WTC11 (cell line): ENCODE measurements around the gene PRSS33. TPM values are rescaled to one million over a fixed set of nuclear protein-coding genes. Genes with fewer than 3 reads are reported as not detected.

Source experiments
- ATAC-seq: fragments of 200-7000 bp; cut with Tn5 transposase; 2 replicates; pipeline ENCODE4 v1.10.0; 2021; ENCODE audit warnings: mild to moderate bottlenecking, moderate library complexity
- CTCF ChIA-PET: fragments of 300-600 bp; sonication (Branson Sonifier 250); formaldehyde crosslinking; loops from one replicate; lab custom pipeline; 2021; ENCODE audit warnings: antibody characterized with exemption; lab: Charles Lee
- POLR2A ChIA-PET: fragments of 350-600 bp; sonication (Branson Sonifier 250); formaldehyde crosslinking; loops from one replicate; lab custom pipeline; 2021; ENCODE audit warnings: antibody characterized with exemption; lab: Charles Lee
- DNase-seq: peaks from one replicate; pipeline ENCODE4 v3.0.0; 2021; ENCODE audit warnings: low spot score
- H3K27ac Mint-ChIP-seq: 2 replicates; pipeline ENCODE4 v1.8.0; 2021; ENCODE audit warnings: mixed read lengths
- H3K27me3 Mint-ChIP-seq: 2 replicates; pipeline ENCODE4 v1.8.0; 2021; ENCODE audit warnings: low read depth, mild to moderate bottlenecking, moderate library complexity, mixed read lengths
- H3K36me3 Mint-ChIP-seq: 2 replicates; pipeline ENCODE4 v1.8.0; 2021; ENCODE audit warnings: mixed read lengths
- H3K4me1 Mint-ChIP-seq: 2 replicates; pipeline ENCODE4 v1.8.0; 2022; ENCODE audit warnings: mixed read lengths
- H3K4me3 Mint-ChIP-seq: 2 replicates; pipeline ENCODE4 v1.8.0; 2021; ENCODE audit warnings: mild to moderate bottlenecking, moderate library complexity, mixed read lengths
- H3K9me3 Mint-ChIP-seq: 2 replicates; pipeline ENCODE4 v1.8.0; 2021; ENCODE audit warnings: mixed read lengths
- ETV6 ChIP-seq: sonication (generic); formaldehyde crosslinking; IDR thresholded peaks from 2 replicates; pipeline ENCODE4 v1.8.1; 2022; ENCODE audit warnings: mild to moderate bottlenecking, missing genetic modification reagents
- IRF2 ChIP-seq: sonication (generic); formaldehyde crosslinking; IDR thresholded peaks from 2 replicates; pipeline ENCODE4 v1.8.0; 2022; ENCODE audit warnings: low read depth, missing genetic modification reagents, borderline replicate concordance
- MXD4 ChIP-seq: fragments of 250-450 bp; sonication (Bioruptor Pico); IDR thresholded peaks from 2 replicates; pipeline ENCODE4 v1.8.0; 2021; ENCODE audit warnings: mild to moderate bottlenecking, moderate library complexity, borderline replicate concordance
- MYBL2 ChIP-seq: sonication (generic); formaldehyde crosslinking; IDR thresholded peaks from 2 replicates; pipeline ENCODE4 v1.8.1; 2023; ENCODE audit warnings: mild to moderate bottlenecking, moderate library complexity, missing genetic modification reagents
- NFE2L1 ChIP-seq: sonication (generic); formaldehyde crosslinking; IDR thresholded peaks from 2 replicates; pipeline ENCODE4 v1.8.1; 2023; ENCODE audit warnings: missing genetic modification reagents
- NFYB ChIP-seq: sonication (generic); formaldehyde crosslinking; conservative IDR thresholded peaks from 2 replicates; pipeline ENCODE4 v1.8.0; 2022; ENCODE audit warnings: low read depth, missing genetic modification reagents
- NR2C2 ChIP-seq: sonication (generic); formaldehyde crosslinking; IDR thresholded peaks from 2 replicates; pipeline ENCODE4 v1.8.0; 2022; ENCODE audit warnings: mild to moderate bottlenecking, missing genetic modification reagents
- NR3C1 ChIP-seq: sonication (generic); formaldehyde crosslinking; conservative IDR thresholded peaks from 2 replicates; pipeline ENCODE4 v1.8.1; 2023; ENCODE audit warnings: low read depth, mild to moderate bottlenecking, missing genetic modification reagents
- SMAD4 ChIP-seq: sonication (generic); formaldehyde crosslinking; IDR thresholded peaks from 2 replicates; pipeline ENCODE4 v1.8.0; 2022; ENCODE audit warnings: mild to moderate bottlenecking, missing genetic modification reagents
- ZNF232 ChIP-seq: sonication (generic); formaldehyde crosslinking; IDR thresholded peaks from 2 replicates; pipeline ENCODE4 v1.8.0; 2022; ENCODE audit warnings: mild to moderate bottlenecking, missing genetic modification reagents
- ZNF423 ChIP-seq: fragments of 250-450 bp; sonication (Bioruptor Pico); IDR thresholded peaks from 2 replicates; pipeline ENCODE4 v2.1.2; 2022; ENCODE audit warnings: mild to moderate bottlenecking, moderate library complexity
- total RNA-seq: library from RNA; stranded (reverse); gene quantifications from 3 replicates; pipeline ENCODE4 v1.2.3, GENCODE V29; 2021
- TF ChIP-seq, protein P1 (sequence below): sonication (generic); formaldehyde crosslinking; IDR thresholded peaks from 2 replicates; pipeline ENCODE4 v1.8.1; 2022; ENCODE audit warnings: mild to moderate bottlenecking, missing genetic modification reagents, moderate library complexity, borderline replicate concordance
- TF ChIP-seq, protein P2 (sequence below): sonication (generic); formaldehyde crosslinking; IDR thresholded peaks from 2 replicates; pipeline ENCODE4 v1.8.1; 2023; ENCODE audit warnings: mild to moderate bottlenecking, missing genetic modification reagents
- TF ChIP-seq, protein P3 (sequence below): sonication (generic); formaldehyde crosslinking; IDR thresholded peaks from 2 replicates; pipeline ENCODE4 v1.8.1; 2023; ENCODE audit warnings: mild to moderate bottlenecking, missing genetic modification reagents, moderate library complexity
- TF ChIP-seq, protein P4 (sequence below): fragments of 250-450 bp; sonication (Bioruptor Pico); IDR thresholded peaks from 2 replicates; pipeline ENCODE4 v1.9.0; 2021; ENCODE audit warnings: moderate library complexity, mild to moderate bottlenecking, inconsistent platforms, borderline replicate concordance
- TF ChIP-seq, protein P5 (sequence below): sonication (generic); formaldehyde crosslinking; IDR thresholded peaks from 2 replicates; pipeline ENCODE4 v1.8.1; 2023; ENCODE audit warnings: mild to moderate bottlenecking, moderate library complexity, missing genetic modification reagents
- TF ChIP-seq, protein P6 (sequence below): fragments of 250-450 bp; sonication (Bioruptor Pico); conservative IDR thresholded peaks from 2 replicates; pipeline ENCODE4 v1.9.0; 2021; ENCODE audit warnings: mild to moderate bottlenecking
- TF ChIP-seq, protein P7 (sequence below): sonication (generic); formaldehyde crosslinking; IDR thresholded peaks from 2 replicates; pipeline ENCODE4 v1.8.1; 2022; ENCODE audit warnings: mild to moderate bottlenecking, moderate library complexity, missing genetic modification reagents
- TF ChIP-seq, protein P8 (sequence below): sonication (generic); formaldehyde crosslinking; IDR thresholded peaks from 2 replicates; pipeline ENCODE4 v1.8.1; 2022; ENCODE audit warnings: low read depth, mild to moderate bottlenecking, moderate library complexity, missing genetic modification reagents, borderline replicate concordance
- TF ChIP-seq, protein P9 (sequence below): sonication (generic); formaldehyde crosslinking; conservative IDR thresholded peaks from 2 replicates; pipeline ENCODE4 v1.8.1; 2022; ENCODE audit warnings: mild to moderate bottlenecking, missing genetic modification reagents
- TF ChIP-seq, protein P10 (sequence below): sonication (generic); formaldehyde crosslinking; IDR thresholded peaks from 2 replicates; pipeline ENCODE4 v1.8.0; 2022; ENCODE audit warnings: mild to moderate bottlenecking, missing genetic modification reagents
- TF ChIP-seq, protein P11 (sequence below): sonication (generic); formaldehyde crosslinking; IDR thresholded peaks from 2 replicates; pipeline ENCODE4 v1.8.0; 2022; ENCODE audit warnings: mild to moderate bottlenecking, missing genetic modification reagents

The PRSS33 gene
- total RNA-seq, 1 experiment from 2014 or later: 0.24 TPM

DNA sequence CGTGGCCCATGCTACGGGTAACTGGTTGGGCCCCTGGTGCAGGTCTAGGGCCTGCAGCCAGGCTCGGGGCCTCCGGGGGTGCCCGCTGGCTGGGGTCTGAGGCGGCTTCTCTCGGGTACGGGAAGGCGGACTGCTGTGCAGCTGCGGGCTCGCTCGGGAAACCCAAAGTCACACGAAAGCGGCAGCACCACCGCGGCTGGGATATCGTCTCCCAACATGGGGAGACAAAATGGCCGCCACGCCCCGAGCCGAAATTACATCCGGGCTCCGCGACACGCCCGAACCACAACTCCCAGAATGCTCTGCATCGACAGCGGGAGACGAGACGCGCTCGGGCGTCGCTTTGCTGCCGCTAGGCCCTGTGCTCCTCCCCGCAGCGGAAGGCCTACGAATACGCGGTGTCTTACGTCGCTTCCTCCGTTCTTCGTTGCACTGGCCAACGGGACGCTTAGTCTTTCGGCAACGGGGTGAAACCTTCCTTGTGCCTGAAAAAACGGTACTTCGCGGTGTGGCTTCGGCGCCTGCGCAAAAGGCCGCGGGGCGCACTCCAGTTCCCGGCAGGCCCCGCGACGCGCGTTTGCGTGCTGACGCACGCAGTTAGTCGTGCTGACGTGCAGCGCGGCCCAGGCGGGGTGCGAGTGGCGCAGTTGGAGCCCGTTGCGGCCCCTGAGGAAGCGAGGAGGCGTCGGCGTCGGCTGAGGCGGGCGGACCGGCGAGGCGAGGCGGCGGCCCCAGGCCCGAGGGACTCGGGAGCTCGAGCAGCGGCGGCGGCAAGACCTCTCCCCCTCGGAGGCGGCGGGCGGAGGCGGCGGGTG is 35.1 kb downstream of the PRSS33 start, which contains the start of gene SRRM2:
SRRM2 (plus strand) TSS at position 604 of the 815 bp plus-strand sequence. CDS start 3,727 bp downstream, outside the sequence.
- Mint-ChIP-seq H3K4me3 (peak within 1 kb of the TSS; percentile 89), H3K27ac (peak within 1 kb of the TSS; percentile 100), H3K36me3 (peaks cover 37% of the 10 kb centered on the region), H3K27me3 (no peaks in the 10 kb centered on the region), H3K9me3 (no peaks in the 10 kb centered on the region), H3K4me1 (peaks cover 38% of the 10 kb centered on the region)
- ChIA-PET POLR2A (interaction anchor here (0.6 to 1.3 kb wide), 8 partner anchors 14 to 149 kb away, joined by 3 to 4 read pairs (median 3); partner anchors contain the start of gene KCTD5), CTCF (interaction anchor here (0.8 to 1.5 kb wide), 4 partner anchors 15 to 173 kb away, joined by 3 to 6 read pairs (median 4); no protein-coding TSS in a partner anchor)
- peak; percentile 81 for ATAC-seq
- peak; percentile 96 for DNase-seq
- TF ChIP-seq ETV6 (CRISPR knock-in tag) (peak; percentile 68), NR3C1 (CRISPR knock-in tag) (no peak), MXD4 (CRISPR knock-in tag) (no peak), NFYB (peak; percentile 35; the same call in 1 of the 2 replicates), NR2C2 (CRISPR knock-in tag) (peak; percentile 47; the same call in 1 of the 2 replicates), IRF2 (CRISPR knock-in tag) (no peak), ZNF423 (CRISPR knock-in tag) (no peak), ZNF232 (CRISPR knock-in tag) (0 out of 2 replicates have a peak, but pooled peaks have one; percentile 15), MYBL2 (no peak; the same call in 1 of the 2 replicates), NFE2L1 (peak; percentile 52; the same call in 1 of the 2 replicates), SMAD4 (0 out of 2 replicates have a peak, but pooled peaks have one; percentile 32)
- TF ChIP-seq, protein P1, sequence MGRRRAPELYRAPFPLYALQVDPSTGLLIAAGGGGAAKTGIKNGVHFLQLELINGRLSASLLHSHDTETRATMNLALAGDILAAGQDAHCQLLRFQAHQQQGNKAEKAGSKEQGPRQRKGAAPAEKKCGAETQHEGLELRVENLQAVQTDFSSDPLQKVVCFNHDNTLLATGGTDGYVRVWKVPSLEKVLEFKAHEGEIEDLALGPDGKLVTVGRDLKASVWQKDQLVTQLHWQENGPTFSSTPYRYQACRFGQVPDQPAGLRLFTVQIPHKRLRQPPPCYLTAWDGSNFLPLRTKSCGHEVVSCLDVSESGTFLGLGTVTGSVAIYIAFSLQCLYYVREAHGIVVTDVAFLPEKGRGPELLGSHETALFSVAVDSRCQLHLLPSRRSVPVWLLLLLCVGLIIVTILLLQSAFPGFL (CRISPR knock-in tag): 0 out of 2 replicates have a peak, but pooled peaks have one; percentile 49
- TF ChIP-seq, protein P2, sequence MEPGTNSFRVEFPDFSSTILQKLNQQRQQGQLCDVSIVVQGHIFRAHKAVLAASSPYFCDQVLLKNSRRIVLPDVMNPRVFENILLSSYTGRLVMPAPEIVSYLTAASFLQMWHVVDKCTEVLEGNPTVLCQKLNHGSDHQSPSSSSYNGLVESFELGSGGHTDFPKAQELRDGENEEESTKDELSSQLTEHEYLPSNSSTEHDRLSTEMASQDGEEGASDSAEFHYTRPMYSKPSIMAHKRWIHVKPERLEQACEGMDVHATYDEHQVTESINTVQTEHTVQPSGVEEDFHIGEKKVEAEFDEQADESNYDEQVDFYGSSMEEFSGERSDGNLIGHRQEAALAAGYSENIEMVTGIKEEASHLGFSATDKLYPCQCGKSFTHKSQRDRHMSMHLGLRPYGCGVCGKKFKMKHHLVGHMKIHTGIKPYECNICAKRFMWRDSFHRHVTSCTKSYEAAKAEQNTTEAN: peak; percentile 55; the same call in 1 of the 2 replicates
- TF ChIP-seq, protein P3, sequence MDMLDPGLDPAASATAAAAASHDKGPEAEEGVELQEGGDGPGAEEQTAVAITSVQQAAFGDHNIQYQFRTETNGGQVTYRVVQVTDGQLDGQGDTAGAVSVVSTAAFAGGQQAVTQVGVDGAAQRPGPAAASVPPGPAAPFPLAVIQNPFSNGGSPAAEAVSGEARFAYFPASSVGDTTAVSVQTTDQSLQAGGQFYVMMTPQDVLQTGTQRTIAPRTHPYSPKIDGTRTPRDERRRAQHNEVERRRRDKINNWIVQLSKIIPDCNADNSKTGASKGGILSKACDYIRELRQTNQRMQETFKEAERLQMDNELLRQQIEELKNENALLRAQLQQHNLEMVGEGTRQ (CRISPR knock-in tag): peak; percentile 40; the same call in 1 of the 2 replicates
- TF ChIP-seq, protein P4, sequence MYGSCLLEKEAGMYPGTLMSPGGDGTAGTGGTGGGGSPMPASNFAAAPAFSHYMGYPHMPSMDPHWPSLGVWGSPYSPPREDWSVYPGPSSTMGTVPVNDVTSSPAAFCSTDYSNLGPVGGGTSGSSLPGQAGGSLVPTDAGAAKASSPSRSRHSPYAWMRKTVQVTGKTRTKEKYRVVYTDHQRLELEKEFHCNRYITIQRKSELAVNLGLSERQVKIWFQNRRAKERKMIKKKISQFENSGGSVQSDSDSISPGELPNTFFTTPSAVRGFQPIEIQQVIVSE (CRISPR knock-in tag): no peak
- TF ChIP-seq, protein P5, sequence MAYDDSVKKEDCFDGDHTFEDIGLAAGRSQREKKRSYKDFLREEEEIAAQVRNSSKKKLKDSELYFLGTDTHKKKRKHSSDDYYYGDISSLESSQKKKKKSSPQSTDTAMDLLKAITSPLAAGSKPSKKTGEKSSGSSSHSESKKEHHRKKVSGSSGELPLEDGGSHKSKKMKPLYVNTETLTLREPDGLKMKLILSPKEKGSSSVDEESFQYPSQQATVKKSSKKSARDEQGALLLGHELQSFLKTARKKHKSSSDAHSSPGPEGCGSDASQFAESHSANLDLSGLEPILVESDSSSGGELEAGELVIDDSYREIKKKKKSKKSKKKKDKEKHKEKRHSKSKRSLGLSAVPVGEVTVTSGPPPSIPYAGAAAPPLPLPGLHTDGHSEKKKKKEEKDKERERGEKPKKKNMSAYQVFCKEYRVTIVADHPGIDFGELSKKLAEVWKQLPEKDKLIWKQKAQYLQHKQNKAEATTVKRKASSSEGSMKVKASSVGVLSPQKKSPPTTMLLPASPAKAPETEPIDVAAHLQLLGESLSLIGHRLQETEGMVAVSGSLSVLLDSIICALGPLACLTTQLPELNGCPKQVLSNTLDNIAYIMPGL: peak; percentile 71; the same call in 1 of the 2 replicates
- TF ChIP-seq, protein P6, sequence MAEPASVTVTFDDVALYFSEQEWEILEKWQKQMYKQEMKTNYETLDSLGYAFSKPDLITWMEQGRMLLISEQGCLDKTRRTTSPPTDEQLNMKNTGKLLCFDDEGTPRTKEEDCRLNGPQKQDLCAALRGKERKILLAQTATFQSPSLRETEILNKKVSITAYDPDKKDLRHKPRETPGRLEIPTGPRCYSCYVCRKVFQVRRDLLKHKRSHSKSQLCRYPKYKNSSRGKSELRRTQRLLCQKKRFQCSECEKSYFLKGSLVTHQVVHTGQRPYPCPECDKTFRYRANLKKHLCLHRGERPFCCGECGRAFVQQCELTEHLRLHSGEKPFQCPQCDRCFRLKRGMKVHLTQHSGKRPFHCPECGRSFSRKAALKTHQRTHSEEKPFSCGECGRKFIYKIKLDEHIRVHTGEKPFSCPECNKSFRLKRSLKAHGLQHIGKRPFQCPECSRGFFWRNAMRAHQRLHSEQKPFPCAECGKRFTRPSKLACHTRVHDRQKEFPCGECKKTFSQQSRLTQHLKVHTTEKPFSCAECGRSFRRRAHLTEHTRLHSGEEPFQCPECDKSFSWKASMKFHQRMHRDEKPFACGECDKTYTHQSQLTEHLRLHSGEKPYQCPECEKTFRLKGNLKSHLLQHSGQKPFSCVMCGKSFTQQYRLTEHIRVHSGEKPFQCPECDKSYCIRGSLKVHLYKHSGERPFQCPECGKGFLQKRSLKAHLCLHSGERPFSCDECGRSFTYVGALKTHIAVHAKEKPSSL (CRISPR knock-in tag): no peak
- TF ChIP-seq, protein P7, sequence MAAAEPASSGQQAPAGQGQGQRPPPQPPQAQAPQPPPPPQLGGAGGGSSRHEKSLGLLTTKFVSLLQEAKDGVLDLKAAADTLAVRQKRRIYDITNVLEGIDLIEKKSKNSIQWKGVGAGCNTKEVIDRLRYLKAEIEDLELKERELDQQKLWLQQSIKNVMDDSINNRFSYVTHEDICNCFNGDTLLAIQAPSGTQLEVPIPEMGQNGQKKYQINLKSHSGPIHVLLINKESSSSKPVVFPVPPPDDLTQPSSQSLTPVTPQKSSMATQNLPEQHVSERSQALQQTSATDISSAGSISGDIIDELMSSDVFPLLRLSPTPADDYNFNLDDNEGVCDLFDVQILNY: peak; percentile 56; the same call in 1 of the 2 replicates
- TF ChIP-seq, protein P8, sequence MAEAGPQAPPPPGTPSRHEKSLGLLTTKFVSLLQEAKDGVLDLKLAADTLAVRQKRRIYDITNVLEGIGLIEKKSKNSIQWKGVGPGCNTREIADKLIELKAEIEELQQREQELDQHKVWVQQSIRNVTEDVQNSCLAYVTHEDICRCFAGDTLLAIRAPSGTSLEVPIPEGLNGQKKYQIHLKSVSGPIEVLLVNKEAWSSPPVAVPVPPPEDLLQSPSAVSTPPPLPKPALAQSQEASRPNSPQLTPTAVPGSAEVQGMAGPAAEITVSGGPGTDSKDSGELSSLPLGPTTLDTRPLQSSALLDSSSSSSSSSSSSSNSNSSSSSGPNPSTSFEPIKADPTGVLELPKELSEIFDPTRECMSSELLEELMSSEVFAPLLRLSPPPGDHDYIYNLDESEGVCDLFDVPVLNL (CRISPR knock-in tag): peak; percentile 82; the same call in 1 of the 2 replicates
- TF ChIP-seq, protein P9, sequence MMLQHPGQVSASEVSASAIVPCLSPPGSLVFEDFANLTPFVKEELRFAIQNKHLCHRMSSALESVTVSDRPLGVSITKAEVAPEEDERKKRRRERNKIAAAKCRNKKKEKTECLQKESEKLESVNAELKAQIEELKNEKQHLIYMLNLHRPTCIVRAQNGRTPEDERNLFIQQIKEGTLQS (CRISPR knock-in tag): no peak
- TF ChIP-seq, protein P10, sequence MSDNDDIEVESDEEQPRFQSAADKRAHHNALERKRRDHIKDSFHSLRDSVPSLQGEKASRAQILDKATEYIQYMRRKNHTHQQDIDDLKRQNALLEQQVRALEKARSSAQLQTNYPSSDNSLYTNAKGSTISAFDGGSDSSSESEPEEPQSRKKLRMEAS (CRISPR knock-in tag): peak; percentile 95
- TF ChIP-seq, protein P11, sequence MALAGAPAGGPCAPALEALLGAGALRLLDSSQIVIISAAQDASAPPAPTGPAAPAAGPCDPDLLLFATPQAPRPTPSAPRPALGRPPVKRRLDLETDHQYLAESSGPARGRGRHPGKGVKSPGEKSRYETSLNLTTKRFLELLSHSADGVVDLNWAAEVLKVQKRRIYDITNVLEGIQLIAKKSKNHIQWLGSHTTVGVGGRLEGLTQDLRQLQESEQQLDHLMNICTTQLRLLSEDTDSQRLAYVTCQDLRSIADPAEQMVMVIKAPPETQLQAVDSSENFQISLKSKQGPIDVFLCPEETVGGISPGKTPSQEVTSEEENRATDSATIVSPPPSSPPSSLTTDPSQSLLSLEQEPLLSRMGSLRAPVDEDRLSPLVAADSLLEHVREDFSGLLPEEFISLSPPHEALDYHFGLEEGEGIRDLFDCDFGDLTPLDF: peak; percentile 72; the same call in 1 of the 2 replicates
